ENCODE results near the gene ADISSP. TPM values are rescaled to one million over a fixed set of nuclear protein-coding genes. Genes with fewer than 3 reads are reported as not detected.
A peak's percentile ranks its signal among the peaks of the same experiment; 100 is the strongest.

Gene ADISSP
- total and polyA plus RNA-seq, 2 donors (not counting 3 experiments of a cell fraction or from before 2014, with no cell fraction given): 55.0 to 67.5 TPM

GRCh38 chr20:3739054-3739925 is 28.3 kb downstream of the ADISSP start:
- Histone ChIP-seq H3K27ac (ENCODE audit: insufficient read depth, low read depth, low read length) (no peak overlapping the region), H4K20me1 (replicated peaks; ENCODE audit: control insufficient read depth, extremely low read depth, insufficient read depth, low read length) (no peaks in the 10 kb centered on the region), H3K9ac (replicated peaks; ENCODE audit: extremely low read depth, insufficient read depth, low read length) (no peak overlapping the region), H3K4me1 (ENCODE audit: control insufficient read depth, extremely low read depth, insufficient read depth, low read length) (peaks cover 12% of the 10 kb centered on the region), H3K79me2 (ENCODE audit: control insufficient read depth, insufficient read depth, low read length) (no peaks in the 10 kb centered on the region), H3K36me3 (ENCODE audit: control insufficient read depth in 2 of 2, extremely low read depth in 1 of 2, insufficient read depth in 2 of 2, low read length in 2 of 2) (no peaks in the 10 kb centered on the region), H3K9me1 (replicated peaks; ENCODE audit: control insufficient read depth, extremely low read depth, insufficient read depth, low read length) (no peaks in the 10 kb centered on the region), H2AFZ (ENCODE audit: low read depth, low read length) (peak overlapping the region; percentile 29), H3K4me2 (ENCODE audit: insufficient read depth, low read length) (no peak overlapping the region), H3K9me3 (replicated peaks; ENCODE audit: control insufficient read depth, insufficient read depth, low read length) (no peaks in the 10 kb centered on the region), H3K4me3 (replicated peaks in 1 of 3; ENCODE audit: insufficient read depth in 1 of 3, low read depth in 1 of 3, low read length in 3 of 3) (no peak overlapping the region), H3K27me3 (ENCODE audit: control insufficient read depth in 2 of 2, insufficient read depth in 2 of 2, low read length in 2 of 2) (no peaks in the 10 kb centered on the region)
- no TSS peak for BruUV-seq (replicated peaks)
- dilution Hi-C loops (cut with MboI; ENCODE audit: extremely low pct_ligation_motif_present, low sequenced_read_pairs) (no loop called here), intact Hi-C loops (cut with micrococcal nuclease) (no loop called here)
- POLR2A ChIA-PET: no interaction called here
- peak; percentile 84 for FAIRE-seq
- peak; percentile 49 for DNase-seq (ENCODE audit: low read depth, low spot score)
- CTCF ChIA-PET: interaction anchor here (1.0 to 3.3 kb wide), 8 partner anchors 10 to 62 kb away, joined by 3 to 18 read pairs (median 4); partner anchors contain the start of gene SPEF1
- no peak for TF ChIP-seq EZH2 (IDR thresholded peaks at IDR 0.05; ENCODE audit: borderline replicate concordance, low read depth, low read length, severe bottlenecking)
- TF ChIP-seq JUN (IDR thresholded peaks at IDR 0.05; ENCODE audit: borderline replicate concordance, insufficient read depth, insufficient read length, low read depth): no peak
- TF ChIP-seq MAX (IDR thresholded peaks at IDR 0.05; ENCODE audit: insufficient read depth, insufficient read length): no peak
- peak; percentile 61 for TF ChIP-seq POLR2A (IDR thresholded peaks at IDR 0.05; ENCODE audit: low read depth, low read length)
- no peak for TF ChIP-seq FOS (IDR thresholded peaks at IDR 0.05; ENCODE audit: borderline replicate concordance, insufficient read depth, low read length)
- TF ChIP-seq MYC (IDR thresholded peaks at IDR 0.05; ENCODE audit: low read depth, low read length): no peak
- TF ChIP-seq POLR2AphosphoS5 (IDR thresholded peaks at IDR 0.05; ENCODE audit: insufficient read depth, low read depth, low read length): peak; percentile 68
- TF ChIP-seq CTCF (IDR thresholded peaks at IDR 0.05; ENCODE audit: extremely low read depth in 1 of 2, insufficient read depth in 1 of 2, low read depth in 1 of 2, low read length in 2 of 2): no peak
- TF ChIP-seq GATA2 (IDR thresholded peaks at IDR 0.05; ENCODE audit: insufficient read depth, insufficient read length, low read depth, low read length): no peak

Measured in endothelial cell of umbilical vein (primary cell).